Panc1 (cell line): Measurements from ENCODE around the gene TRIM44.

Experiments used
- CTCF ChIP-seq: fragments of 450-650 bp; IDR thresholded peaks from 2 replicates; pipeline ENCODE4 v1.5.1; 2017; ENCODE audit warnings: mild to moderate bottlenecking
- POLR2AphosphoS5 ChIP-seq: IDR thresholded peaks from 2 replicates; pipeline ENCODE4 v1.6.1; 2012; ENCODE audit warnings: mild to moderate bottlenecking, low read depth, low read length, moderate library complexity
- REST ChIP-seq, 2 experiments: IDR thresholded peaks; 2 replicates each; pipeline ENCODE4 v1.6.1; 2011 to 2012; ENCODE audit warnings: low read depth in 2 of 2, control low read depth in 1 of 2, low read length in 1 of 2, mild to moderate bottlenecking in 1 of 2, moderate library complexity in 1 of 2; ENCODE audit not compliant: insufficient read depth in 1 of 2
- SIN3A ChIP-seq: IDR thresholded peaks from 2 replicates; pipeline ENCODE4 v1.6.1; 2012; ENCODE audit warnings: low read depth, mild to moderate bottlenecking, low read length, moderate library complexity, borderline replicate concordance; ENCODE audit not compliant: insufficient read depth
- TCF7L2 ChIP-seq: IDR thresholded peaks from 2 replicates; pipeline ENCODE4 v1.6.1; 2011; ENCODE audit warnings: mild to moderate bottlenecking, low read depth, low read length, inconsistent platforms

DNA sequence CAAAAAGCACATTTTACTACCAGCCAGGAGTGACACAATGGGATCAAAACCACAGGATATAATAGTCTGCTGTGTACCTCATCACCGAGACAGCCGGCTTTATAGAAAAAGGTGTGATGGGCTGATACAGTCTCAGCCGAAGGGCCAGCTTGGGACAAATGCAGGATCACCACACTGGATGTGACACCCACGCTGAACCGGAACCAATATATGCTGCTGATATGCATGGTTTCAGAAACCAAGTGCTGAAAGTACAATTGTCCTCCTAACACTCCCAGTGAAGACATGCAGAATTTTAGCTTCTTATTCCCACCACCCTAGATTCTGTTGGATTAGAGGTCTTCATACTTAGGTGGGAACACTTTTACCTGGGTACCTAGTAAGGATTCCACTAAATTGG lies 184.3 kb downstream of the TRIM44 start:
- TF ChIP-seq CTCF: no peak
- TF ChIP-seq POLR2AphosphoS5: no peak
- no peak for TF ChIP-seq REST (IDR thresholded peaks at IDR 0.05; ENCODE audit: insufficient read depth in 1 of 2, low read depth in 2 of 2, low read length in 1 of 2)
- TF ChIP-seq SIN3A: no peak
- TF ChIP-seq TCF7L2: no peak
